OCI-M2 (cell line): ENCODE data around the gene NOD1.
"Not testable (repeated sequence)": the region's sequence is repeated elsewhere in the genome, so short reads cannot be mapped to it uniquely, and the experiment has no call there.

Experiments used
- DNase-seq: peaks from one replicate; lab custom pipeline; 2025; ENCODE audit not compliant: unreplicated experiment; lab: John Stamatoyannopoulos, UW

The NOD1 gene

GRCh38 chr7:30421647-30422196 lies 56.9 kb downstream of the NOD1 start:
- no peak for DNase-seq

GRCh38 chr7:30420662-30421061 lies 57.9 kb downstream of the NOD1 start:
- DNase-seq = no peak

DNA sequence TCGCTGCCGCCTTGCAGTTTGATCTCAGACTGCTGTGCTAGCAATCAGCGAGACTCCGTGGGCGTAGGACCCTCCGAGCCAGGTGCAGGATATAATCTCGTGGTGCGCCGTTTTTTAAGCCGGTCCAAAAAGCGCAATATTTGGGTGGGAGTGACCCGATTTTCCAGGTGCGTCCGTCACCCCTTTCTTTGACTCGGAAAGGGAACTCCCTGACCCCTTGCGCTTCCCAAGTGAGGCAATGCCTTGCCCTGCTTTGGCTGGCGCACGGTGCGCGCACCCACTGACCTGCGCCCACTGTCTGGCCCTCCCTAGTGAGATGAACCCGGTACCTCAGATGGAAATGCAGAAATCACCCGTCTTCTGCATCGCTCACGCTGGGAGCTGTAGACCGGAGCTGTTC lies 58.5 kb downstream of the NOD1 start:
- DNase-seq = not testable (repeated sequence)

DNA sequence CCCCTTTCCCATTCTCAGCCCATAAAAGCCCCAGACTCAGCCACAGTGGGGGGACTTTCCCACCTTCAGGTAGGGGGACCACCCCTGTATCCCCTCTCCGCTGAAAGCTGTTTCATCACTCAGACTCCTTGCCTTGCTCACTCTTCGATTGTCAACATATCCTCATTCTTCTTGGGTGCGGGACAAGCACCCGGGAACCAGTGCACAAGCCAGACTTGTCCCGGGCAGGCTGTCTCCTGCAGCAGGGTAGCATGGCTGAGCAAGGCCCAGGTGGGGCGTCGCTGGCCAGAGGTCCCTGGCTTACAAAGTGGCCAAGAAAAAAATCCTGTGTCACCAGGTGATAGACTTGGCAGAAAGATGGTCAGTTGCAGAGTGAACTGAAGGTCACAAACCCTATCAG lies 64.7 kb downstream of the NOD1 start:
- DNase-seq = no peak

DNA sequence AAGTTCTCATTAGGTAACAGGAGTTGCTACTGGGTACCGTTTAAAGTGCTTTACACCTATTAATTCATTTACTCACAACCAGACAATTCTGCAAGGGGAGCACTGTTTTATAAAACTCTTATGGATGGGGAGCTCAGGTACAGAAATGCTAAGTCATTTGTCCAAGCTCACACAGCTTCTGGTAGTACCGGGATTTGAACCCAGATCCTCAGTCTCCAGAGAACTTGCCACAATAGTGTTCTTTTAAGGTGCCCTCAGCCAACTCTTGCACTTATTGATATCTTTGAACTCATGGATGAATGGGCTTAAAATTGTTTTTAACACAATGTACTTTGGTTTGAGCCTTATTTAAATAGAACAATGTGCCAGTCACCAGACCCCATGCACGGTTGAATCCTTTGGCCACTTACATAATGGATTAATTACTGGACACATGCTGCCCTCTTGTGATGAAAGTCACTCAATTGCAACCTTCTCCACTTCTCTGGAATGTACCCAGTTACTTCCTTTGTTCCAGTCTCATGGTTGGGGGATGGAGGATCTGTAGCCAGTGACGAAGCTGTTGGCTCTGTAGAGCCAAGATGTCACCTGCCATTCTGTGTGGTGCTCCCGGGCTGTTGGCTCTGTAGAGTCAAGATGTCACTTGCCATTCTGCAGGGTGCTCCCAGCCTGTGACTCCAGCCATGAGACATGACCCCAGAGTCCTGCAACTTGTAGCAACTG lies 65.6 kb downstream of the NOD1 start:
- no peak for DNase-seq

GRCh38 chr7:30411897-30412296 lies 66.7 kb downstream of the NOD1 start:
- DNase-seq = no peak

- DNase-seq = no peak
Observed at GRCh38 chr7:30411173-30411572, 67.4 kb downstream of the NOD1 start.

- no peak for DNase-seq
Observed at GRCh38 chr7:30406664-30407425, 71.7 kb downstream of the NOD1 start.

- no peak for DNase-seq
Observed at GRCh38 chr7:30405179-30405578, 73.4 kb downstream of the NOD1 start.

GRCh38 chr7:30403477-30403876 lies 75.1 kb downstream of the NOD1 start:
- DNase-seq = no peak

DNA sequence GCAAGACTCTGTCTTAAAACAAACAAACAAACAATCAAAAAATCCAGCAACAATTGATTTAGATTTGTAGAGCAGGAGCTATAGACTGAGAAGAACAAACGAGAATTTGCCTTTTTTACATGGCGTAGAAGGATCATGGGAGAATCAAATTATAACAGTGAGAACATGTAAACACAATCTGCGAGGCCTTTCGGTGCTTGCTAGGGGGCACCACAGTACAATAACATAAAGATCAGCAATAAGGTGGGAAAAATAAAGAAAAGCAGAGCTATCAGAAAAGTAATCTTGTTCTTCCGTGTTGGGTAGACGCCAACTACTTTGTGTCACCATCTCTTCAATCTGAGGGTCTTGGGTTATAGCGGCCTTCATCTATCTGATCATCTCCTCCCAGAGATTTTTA lies 82.2 kb downstream of the NOD1 start:
- no peak for DNase-seq

DNA sequence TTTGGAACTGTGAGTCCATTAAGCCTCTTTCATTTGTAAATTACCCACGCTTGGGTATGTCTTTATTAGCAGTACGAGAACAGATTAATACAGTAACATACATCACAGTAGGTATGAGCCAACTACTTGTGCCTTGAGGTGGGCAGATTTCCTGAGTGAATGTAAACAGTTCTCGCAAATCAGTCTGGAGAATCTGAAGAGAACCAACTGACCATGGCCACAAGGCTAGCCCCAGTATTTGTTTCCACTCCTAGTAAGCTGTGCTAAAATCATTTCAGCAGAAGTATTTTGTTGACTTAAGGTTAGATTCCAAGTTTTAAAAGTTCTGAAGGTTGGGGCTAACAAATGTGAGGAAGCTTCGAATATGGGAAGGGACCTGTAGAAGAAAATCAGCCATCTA lies 82.9 kb downstream of the NOD1 start:
- no peak for DNase-seq

DNA sequence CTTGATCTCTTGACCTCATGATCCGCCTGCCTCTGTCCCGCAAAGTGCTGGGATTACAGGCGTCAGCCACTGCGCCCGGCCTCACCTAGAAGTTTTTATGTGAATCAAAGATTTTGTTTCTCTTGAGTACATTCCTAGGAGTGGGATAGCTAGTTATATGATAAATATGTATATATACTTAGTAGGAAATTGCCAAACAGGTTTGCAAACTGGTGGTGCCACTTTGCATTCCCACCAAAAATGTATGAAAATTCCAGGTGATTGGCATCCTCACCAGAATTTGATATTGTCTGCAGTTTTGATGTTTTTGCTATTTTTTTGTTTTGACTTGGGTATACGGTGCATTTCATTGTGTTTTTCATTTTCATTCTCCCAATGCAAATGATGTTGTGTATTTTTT lies 86.8 kb downstream of the NOD1 start:
- no peak for DNase-seq

- DNase-seq = no peak
Observed at GRCh38 chr7:30390736-30391636, 87.6 kb downstream of the NOD1 start.

GRCh38 chr7:30389791-30390190 lies 88.8 kb downstream of the NOD1 start:
- DNase-seq = no peak

GRCh38 chr7:30382607-30383006 lies 96.0 kb downstream of the NOD1 start:
- DNase-seq = no peak

DNA sequence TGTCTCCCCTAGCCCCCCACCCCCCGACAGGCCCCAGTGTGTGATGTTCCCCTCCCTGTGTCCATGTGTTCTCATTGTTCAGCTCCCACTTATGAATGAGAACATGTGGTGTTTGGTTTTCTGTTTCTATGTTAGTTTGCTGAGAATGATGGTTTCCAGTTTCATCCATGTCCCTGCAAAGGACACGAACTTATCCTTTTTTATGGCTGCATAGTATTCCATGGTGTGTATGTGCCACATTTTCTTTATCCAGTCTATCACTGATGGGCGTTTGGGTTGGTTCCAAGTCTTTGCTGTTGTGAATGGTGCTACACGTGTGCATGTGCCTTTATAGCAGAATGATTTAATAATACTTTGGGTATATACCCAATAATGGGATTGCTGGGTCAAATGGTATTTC lies 97.8 kb downstream of the NOD1 start:
- not testable (repeated sequence) for DNase-seq

GRCh38 chr7:30380294-30380693 lies 98.3 kb downstream of the NOD1 start:
- no peak for DNase-seq

DNA sequence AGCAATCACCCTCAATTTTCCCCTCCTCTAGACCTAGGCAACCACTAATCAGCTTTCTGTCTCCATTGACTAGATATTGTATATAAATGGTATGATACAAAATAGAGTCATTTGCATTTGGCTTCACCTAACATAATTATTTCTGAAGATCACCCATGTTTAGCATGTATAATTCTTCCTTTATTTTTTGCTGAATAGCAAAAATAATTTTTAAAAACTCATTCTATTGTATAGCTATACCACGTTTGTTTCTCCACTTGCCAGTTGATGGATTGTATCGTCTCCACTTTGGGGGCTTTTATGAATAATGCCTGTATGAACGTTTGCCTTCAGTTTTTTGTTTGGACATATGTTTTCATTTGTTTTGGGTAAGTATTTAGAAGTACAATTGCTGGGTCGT lies 98.8 kb downstream of the NOD1 start:
- no peak for DNase-seq

DNA sequence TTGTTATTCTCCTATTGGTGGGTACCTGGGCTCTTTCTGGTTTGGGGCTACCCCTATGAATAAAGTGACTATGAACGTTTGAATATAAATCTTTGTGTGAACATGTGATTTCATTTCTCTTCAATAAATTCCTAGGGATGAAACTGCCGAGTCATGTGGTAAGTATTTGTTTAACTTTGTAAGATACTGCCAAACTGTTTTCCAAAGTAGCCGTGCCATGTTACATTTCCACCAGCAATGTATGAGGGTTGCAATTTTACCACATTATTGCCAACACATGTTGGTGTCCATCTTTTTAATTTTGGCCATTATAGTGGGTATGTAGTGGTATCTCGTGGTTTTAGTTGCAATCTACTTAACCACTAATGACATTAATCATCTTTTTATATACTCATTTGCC lies 99.5 kb downstream of the NOD1 start:
- no peak for DNase-seq

- DNase-seq = no peak
Observed at GRCh38 chr7:30378275-30378674, 100.3 kb downstream of the NOD1 start.
